ENCODE results near the gene SUPV3L1.

DNA sequence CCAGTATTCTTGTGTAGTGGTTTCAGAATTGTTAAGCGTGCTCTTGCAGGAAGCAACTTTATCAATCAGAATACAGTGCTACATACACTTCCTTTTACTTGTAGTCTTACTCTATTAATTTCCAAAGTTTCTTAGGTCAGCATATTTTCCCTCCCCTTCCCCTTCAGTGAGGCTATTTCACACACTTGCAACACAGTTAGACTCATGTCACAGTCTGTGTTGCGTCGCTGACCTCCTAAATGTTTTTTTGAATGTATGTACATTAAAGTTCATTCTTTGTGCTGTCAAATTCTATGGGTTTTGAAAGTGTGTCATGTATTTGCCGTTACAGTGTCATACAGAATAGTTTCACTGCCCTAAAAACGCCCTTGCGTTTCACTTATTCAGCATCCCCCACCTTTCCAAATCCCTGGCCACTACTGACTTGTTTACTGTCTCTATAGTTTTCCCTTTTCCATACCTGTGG, 34.7 kb downstream of the SUPV3L1 start:
- no peak for TF ChIP-seq TAF1 (IDR thresholded peaks at IDR 0.05; ENCODE audit: low read depth, low read length)
- TF ChIP-seq EGR1 (IDR thresholded peaks at IDR 0.05; ENCODE audit: borderline replicate concordance, low read depth, low read length) = no peak
- no peak for TF ChIP-seq CHD2 (IDR thresholded peaks at IDR 0.05; ENCODE audit: low read length)
- TF ChIP-seq, protein P1, sequence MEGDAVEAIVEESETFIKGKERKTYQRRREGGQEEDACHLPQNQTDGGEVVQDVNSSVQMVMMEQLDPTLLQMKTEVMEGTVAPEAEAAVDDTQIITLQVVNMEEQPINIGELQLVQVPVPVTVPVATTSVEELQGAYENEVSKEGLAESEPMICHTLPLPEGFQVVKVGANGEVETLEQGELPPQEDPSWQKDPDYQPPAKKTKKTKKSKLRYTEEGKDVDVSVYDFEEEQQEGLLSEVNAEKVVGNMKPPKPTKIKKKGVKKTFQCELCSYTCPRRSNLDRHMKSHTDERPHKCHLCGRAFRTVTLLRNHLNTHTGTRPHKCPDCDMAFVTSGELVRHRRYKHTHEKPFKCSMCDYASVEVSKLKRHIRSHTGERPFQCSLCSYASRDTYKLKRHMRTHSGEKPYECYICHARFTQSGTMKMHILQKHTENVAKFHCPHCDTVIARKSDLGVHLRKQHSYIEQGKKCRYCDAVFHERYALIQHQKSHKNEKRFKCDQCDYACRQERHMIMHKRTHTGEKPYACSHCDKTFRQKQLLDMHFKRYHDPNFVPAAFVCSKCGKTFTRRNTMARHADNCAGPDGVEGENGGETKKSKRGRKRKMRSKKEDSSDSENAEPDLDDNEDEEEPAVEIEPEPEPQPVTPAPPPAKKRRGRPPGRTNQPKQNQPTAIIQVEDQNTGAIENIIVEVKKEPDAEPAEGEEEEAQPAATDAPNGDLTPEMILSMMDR (IDR thresholded peaks at IDR 0.05; ENCODE audit: control extremely low read depth in 1 of 3, insufficient read depth in 1 of 3, low read depth in 1 of 3, low read length in 3 of 3) = no peak
- no peak for TF ChIP-seq NRF1 (IDR thresholded peaks at IDR 0.05; ENCODE audit: low read depth, low read length)
- TF ChIP-seq SP1 (IDR thresholded peaks at IDR 0.05; ENCODE audit: low read depth, low read length) = no peak
- TF ChIP-seq HDAC2 (IDR thresholded peaks at IDR 0.05; ENCODE audit: borderline replicate concordance in 1 of 2, low read depth in 2 of 2, low read length in 2 of 2) = no peak
- TF ChIP-seq HDAC6 (IDR thresholded peaks at IDR 0.05; ENCODE audit: low read depth, low read length) = no peak
- TF ChIP-seq MAFK (IDR thresholded peaks at IDR 0.05; ENCODE audit: low read depth, low read length) = no peak
- TF ChIP-seq SIN3A (conservative IDR thresholded peaks at IDR 0.05 in 1 of 2, IDR thresholded peaks at IDR 0.05 in 1 of 2; ENCODE audit: low read depth in 1 of 2, low read length in 2 of 2) = no peak

All from H1 (cell line).